NCI-H524 treated with DMSO at 0.1 percent for 48 hours (cell line): Measurements from ENCODE around the gene ZNF317.
A peak's percentile ranks its signal among the peaks of the same experiment; 100 is the strongest.

Experiments
- DNase-seq: peaks from one replicate; lab custom pipeline; 2025; lab: John Stamatoyannopoulos, UW

The ZNF317 gene

DNA sequence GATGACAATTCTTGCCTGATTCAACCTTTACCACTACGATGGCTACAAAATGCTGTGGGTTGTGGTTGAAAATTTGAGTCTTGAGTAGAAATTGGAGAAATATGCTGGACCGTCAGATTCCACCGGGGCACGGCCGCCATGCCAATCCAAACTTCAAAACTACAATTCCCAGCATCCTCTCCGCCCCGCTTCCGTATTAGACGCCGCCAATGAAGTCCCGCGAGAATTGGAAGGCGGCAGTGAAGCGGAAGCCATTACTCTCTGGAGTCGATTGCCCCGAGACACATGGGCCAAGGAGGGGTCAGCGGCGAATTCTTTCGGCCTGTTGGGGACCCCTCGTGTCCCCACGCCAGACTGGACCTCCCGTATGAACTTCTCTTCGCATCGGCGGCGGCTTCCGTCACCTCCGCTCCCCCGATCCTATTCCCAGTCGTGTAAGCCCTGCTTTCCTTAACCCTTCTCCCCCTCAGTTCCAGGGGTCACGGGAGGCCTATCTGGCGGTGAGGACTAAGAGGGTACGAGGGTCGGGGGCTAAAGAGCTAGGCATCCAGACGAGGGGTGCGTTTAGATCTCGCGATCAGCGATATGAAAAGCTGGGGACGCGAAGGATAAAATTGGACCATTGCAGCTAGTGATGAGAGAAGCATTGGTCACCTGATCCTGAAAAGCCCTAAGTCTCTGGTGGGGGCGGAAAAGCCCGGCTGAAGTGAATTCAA, at the start of gene ZNF317:
Gene ZNF317, plus strand, starts transcription at position 239 of the 716 bp plus-strand sequence. CDS start 15,620 bp downstream, outside the sequence.
- DNase-seq: peak; percentile 76

DNA sequence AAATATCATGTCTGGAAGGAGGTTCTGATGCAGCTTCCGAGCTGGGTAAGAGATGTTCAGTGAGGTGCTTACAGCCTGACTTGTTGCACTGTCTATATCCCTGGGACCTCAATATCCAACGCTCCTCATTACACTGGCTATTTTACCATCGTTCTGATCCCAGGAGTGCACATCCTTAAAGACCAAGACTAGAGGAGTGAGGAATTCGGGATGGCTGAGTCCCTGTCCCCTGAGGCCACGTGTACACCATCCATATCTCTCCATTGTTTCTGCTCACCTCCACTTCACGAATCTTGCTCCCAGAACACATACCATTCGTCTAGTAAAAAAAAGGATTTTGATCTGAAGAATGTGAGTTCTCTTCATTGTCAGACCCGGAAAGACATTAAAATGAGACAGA, 32.8 kb upstream of the ZNF317 start, which contains the start of gene OR7G2:
Gene OR7G2, minus strand, starts transcription at position 101 of the 400 bp plus-strand sequence. CDS start 4,232 bp downstream, outside the sequence.
- no peak for DNase-seq

DNA sequence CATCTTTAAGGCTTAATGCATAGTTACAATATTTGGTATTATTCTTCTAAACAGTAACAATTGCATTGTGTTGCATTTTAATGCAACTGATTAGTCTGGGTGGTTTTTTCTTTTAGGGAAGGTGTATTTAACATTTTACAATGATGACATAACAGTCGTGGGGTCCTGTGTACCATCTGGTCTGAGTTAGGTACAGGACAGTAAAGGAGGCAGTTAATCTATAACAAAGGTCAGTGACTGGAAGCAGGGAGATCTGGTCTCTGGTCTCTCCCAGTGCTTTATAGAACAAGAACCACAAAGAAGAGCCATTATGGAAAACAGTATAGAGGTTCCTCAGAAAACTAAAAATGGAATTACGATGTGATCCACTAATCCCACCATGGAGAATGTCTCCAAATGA, 30.2 kb upstream of the ZNF317 start:
- no peak for DNase-seq

DNA sequence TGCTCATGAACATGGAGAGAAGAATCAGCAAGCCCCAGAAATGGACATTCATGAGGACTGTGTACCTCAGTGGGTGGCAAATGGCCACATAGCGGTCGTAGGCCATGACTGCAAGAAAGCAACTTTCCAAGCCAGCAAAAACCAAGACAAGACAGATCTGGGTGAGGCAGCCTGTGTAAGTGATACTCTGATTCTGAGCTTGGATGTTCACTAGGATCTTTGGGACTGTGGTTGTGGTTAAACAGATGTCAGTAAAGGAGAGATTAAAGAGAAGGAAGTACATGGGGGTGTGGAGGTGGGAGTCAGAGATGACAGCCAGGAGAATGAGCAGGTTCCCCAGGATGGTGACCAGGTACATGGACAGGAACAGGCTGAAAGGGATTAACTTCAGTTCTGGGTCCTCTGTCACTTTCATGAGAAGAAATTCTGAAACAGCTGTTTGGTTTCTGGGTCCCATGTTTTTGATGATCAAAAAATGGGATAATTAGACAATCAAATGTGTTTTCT, 24.8 kb upstream of the ZNF317 start, which contains the start of gene OR7G1:
Gene OR7G1, minus strand, starts transcription at position 457 of the 507 bp plus-strand sequence. Its CDS starts 0 bp downstream, at position 457.
- no peak for DNase-seq

DNA sequence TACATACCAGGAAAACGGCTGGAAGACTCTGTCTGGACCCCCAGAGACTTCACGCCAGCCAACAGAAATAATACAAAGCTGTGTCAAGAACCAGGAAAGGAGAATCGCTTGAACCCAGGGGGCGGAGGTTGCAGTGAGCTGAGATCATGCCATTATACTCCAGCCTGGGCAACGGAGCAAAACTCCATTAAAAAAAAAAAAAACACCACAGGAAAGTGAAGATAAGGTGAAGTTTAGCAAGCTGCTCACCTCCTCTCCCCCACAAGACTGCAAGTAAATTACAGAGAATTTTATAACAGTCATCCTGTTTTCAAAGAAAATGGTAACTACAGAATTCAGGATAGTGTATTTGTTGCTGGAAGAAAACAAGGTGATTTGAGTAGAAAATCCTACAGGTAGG, 23.6 kb upstream of the ZNF317 start:
- no peak for DNase-seq

DNA sequence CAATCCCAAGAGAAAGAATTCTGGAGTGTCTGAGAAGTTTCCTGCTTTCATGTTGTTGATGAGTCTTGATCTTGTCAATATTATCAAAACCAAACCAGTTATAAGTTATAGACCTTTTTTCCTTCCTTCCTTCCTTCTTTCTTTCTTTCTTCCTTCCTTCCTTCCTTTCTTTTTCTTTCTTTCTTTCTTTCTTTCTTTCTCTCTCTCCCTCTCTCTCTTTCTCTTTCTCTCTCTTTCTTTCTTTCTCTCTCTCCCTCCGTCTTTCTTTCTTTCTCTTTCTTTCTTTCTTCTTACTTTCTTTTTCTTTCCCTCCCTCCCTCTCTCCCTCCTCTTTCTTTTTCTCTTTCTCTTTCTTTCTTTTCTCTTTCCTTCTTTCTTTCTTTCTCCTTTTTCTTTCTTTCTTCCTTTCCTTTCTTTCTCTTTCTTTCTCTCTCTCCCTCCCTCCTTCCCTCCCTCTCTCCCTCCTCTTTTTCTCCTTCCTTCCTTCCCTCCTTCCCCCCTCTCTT, 13.2 kb upstream of the ZNF317 start, which contains the start of gene OR7G3:
Gene OR7G3, minus strand, starts transcription at position 51 of the 506 bp plus-strand sequence. Its CDS starts 0 bp downstream, at position 51.
- DNase-seq: no peak

DNA sequence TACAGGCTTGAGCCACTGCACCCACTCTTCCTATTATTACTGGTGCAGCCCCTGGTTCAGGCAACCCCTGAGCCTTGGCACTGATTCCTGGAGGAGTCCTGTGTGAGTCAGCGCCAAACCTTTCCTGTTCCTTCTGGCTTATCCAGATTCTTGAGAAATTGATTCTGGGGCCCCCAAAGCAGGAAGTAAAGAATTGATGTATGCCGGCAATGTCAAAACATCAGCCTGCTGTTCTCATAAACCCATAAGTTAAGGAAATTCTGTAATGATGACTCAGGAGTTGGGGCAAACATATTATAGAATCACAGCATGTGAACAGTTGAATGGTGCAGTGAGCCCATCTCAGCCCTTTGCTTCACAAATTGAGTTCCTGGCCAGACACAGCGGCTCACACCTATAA, 12.0 kb upstream of the ZNF317 start:
- DNase-seq: no peak

DNA sequence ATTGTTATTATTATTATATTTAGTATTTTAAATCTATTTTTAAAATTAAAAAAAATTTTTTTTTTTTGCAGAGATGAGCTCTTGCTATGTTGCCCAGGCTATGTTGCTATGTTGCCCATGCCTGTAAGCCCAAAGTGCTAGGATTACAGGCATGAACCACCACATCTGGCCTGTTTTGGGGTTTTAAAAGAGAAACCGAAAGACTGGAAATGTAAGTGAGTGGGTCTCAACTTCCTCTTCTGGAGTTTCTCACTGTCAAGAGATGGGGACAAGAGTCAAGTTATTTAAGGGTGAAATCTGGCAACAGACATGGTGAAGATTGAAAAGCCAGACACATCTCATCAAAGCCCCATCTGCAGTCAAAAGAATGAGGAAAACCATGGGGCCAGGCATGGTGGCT, 9.2 kb upstream of the ZNF317 start:
- DNase-seq: no peak

DNA sequence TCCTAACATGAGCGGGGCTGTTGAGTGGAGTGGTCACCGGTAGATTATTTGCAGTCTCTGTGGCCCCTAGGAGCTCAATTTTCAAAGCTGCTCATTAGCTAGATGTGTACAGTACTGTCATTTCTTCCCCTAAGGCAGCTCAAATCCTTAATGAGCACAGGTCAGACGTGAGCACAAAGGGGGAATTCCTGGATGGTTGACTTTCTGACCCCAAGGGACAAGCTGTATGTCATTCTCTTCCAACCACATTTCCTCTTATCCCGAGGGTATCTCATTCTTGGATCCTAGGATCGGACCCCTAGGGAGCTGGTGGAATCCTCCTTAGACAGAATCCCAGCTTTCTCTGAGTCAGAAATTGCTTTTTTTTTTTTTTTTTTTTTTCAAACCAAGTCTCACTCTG, 7.8 kb upstream of the ZNF317 start:
- DNase-seq: no peak

DNA sequence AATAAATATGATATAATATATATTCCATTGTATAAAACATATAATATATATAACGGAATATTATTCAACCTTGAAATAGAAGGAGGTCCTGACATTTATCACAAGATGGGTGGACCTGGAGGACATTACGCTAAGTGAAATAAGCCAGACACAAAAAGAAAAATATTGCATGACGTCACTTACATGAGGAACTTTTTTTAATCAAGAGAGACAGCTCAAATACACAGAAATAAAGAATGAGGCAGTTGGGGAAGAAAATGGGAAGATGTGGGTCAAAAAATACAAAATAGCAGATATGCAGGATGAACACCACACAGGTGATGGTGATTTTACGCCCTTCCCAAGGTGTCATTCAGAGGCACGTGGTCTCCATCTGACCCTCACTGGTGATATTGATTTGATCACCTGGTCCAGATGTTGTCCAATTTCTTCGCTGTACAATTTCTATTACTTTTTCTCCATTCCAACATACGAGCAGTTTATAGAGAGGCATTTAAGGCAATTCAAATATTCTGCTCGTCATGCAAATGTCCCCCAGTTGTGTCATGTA, 513 bp upstream of the ZNF317 start:
- DNase-seq: no peak

DNA sequence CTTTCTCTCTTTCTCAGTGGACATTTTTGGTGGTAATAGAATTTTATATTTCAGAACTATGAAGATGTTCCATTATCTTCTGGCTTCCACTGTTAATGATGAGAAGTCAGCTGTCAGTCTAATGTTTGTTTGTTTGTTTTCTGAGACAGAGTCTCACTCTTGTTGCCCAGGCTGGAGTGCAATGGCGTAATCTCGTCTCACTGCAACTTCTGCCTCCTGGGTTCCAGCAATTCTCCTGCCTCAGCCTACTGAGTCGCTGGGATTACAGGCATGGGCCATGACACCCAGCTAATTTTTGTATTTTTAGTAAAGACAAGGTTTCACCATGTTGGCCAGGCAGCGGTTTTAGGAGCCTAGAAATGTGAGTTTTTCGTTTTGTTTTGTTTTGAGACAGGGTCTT, 4.7 kb downstream of the ZNF317 start:
- no peak for DNase-seq

DNA sequence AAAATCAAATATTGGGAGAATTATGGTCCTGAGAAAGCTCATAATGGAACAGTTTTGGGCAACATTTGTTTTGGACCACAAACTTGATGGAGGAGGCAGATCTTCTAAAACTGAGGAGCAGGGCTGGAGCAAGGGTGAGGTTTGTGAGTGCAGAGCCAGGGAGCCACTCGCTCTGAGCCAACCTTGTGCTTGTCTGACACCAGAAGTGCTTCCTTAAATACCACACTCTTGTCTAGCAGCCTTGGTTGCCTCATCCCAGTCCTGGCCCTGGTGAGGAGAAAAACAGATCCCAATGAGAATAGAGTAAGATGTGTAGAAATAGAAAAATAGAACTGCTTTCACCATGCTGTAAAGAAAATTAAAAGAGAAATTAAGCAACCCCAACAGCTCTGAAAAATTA, 6.7 kb downstream of the ZNF317 start:
- no peak for DNase-seq

DNA sequence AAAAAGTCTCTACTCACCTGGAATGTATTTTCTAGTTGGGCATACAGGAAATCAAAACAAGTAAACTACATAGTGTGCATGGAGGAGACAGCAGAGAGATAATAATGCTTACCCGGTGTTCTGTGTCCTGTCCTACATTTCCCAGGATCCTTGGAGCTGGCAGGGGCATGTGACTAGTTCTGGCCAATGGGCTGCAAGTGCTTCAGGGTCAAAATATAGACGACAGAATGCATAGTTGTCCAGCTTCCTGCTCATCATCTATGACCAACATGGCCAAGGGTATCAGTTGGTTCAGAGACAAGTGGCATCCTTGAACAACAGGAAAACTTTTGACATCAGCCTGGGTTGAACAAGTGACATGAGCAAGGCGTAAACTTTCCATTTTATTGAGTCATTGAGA, 8.5 kb downstream of the ZNF317 start:
- DNase-seq: no peak

DNA sequence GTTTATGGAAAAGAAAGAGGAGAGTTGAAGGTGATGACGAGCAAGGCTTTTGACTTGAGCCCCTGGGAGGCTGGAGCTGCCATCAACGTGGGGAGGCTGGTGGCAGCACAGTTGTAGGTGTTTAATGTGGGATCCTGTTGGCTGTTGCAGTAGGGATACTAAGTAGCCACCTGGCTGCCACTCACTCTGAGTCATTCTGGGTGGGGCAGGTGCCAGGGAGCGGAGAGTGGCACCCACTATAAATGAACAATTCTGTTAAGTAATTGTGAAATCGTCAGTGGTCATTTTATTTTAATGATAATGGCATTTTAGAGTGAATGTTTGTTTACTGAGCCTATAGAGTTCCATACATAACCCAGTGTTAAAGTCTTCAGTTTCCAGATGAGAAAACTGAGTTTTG, 9.8 kb downstream of the ZNF317 start:
- DNase-seq: no peak

DNA sequence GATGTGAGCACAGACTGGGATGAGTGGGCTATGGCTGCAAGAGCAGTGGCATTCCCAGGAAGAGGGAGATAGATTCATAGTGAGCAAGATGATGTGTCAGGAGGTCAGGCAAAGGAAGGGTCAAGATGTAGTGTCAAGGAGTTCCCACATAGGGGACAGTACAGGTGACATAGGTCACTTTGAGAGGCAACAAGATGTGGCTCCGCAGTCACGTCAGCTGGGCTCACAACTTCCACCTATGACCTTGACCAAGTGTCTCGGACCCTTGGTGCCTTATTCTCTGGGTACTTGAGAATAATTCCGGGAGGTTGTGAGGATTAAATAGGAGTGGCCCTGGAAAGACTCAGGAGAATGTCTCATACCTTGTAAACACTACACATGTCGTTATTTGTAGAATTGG, 10.5 kb downstream of the ZNF317 start:
- no peak for DNase-seq

DNA sequence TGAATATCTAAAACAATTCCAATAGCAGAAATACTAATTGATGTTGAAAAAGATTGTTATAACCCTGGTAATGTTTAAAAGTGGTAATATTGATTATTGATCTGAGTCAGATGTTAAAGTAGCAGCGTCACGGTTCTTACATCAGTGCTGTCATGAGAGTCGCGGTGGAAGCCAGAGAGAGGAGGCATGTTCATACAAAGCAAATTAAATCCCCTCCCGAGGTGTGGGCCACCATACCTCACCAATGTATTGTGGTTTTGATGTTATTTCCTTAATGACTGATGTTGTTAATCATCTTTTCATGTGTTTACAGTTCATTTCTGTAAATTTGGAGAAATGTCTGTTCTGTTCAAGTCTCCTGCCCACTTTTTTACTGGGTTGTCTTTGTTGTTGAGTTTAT, 11.2 kb downstream of the ZNF317 start:
- DNase-seq: no peak

DNA sequence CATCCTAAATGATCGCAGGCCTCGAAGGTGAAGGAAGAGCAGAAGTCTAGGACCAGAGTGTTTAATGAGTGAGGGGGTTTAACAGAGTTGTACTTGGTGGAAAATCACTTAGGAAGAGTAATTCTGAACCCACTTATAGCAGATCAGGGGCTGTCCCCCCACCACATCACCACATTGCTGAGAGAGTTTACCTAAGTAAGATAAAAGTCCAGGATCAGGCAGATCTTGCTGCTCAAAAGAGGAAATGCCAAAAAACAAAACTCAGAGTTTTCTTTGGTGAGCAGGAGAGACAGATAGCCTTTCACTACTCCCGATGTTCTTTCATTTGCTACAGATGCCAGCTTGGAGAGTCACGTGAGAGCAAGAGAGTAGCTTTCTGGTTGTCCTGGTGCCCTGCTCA, 15.4 kb downstream of the ZNF317 start:
- no peak for DNase-seq

DNA sequence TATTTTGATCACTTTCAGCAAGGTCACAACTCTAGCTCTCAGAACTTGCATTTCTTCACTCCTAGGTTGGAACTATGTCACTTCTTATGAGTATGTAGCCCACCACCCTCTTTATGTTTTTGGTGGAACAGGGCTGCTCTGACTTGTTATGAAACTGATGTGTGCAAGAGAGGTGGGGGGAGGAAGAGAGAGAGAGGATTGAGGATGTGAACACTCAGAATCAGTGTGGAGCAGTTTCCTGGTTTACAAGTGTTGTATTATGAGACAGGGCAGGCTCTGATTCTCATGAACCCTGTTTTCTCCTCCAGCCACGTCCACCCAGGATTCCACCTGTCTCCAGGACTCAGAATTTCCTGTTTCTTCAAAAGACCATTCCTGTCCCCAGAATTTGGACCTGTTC, 16.1 kb downstream of the ZNF317 start:
- no peak for DNase-seq

DNA sequence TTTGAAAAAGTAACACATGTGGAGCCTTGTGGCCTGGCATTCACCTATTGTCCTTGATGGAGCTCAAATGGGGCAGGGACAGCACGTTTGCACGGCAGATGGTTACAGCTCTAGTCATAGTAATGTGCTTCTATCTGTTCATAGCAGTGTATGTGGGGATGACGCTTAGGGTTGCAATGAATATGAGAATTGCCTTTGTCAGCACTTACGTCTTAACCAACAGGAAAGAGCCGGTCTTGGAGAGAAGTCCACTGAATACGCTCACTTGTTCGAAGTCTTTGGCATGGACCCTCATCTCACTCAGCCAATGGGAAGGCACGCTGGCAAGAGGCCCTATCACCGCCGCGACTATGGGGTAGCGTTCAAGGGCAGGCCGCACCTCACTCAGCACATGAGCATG, 19.7 kb downstream of the ZNF317 start:
- no peak for DNase-seq

DNA sequence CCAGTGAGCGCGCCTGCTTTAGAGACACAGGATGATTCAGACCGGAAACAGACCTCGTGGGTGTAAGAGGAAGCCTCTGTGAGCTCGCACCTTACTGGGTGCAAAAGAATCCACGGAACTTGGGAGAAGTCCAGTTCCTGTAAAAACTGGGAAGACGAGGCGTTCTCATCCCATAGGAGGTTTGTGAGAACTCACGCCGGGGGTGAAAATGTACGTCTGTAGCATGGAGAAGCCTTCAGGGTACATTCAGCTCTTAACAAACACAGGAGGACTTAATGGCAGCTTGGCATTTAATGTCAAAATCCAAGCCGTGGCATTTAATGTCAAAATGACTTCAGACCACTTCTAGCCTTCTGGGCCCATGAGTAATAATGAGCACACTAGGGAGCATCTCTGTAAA, 21.2 kb downstream of the ZNF317 start:
- no peak for DNase-seq

DNA sequence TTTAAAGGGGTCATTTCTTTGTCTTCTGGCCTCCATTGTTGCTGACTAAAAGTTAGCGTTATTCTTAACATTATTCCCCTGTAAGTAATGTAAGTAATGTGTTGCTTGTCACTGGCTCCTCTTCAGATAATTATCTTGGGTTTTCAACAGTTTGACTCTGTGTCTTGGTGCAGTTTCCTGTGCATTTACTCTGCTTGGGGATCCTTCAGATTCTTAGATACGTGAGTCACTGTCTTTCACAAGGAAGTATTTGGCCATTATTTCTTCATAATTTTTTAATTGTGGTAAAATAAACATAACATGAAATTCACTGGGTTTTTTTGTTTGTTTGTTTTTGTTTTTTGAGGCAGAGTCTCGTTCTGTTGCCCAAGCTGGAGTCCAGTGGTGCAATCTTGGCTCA, 25.1 kb downstream of the ZNF317 start:
- DNase-seq: no peak

DNA sequence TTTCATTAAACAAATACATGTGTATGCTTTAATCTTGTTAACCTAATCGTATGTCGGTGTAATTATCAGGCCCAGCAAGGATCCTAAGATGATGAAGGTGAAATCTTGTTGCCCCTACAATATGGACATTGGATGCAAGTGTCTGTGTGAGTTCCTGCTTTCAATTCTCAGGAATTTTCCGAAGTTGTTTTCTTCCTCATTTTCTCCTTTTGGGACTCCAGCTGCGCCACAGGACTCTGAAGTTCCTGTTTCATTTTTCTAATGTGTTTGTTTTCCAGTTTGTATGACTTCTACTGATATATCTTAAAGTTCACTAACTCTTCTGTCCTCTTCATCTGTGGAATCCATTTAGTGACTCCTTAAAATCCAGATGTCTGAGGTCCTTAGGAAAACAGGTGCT, 26.6 kb downstream of the ZNF317 start:
- DNase-seq: no peak

DNA sequence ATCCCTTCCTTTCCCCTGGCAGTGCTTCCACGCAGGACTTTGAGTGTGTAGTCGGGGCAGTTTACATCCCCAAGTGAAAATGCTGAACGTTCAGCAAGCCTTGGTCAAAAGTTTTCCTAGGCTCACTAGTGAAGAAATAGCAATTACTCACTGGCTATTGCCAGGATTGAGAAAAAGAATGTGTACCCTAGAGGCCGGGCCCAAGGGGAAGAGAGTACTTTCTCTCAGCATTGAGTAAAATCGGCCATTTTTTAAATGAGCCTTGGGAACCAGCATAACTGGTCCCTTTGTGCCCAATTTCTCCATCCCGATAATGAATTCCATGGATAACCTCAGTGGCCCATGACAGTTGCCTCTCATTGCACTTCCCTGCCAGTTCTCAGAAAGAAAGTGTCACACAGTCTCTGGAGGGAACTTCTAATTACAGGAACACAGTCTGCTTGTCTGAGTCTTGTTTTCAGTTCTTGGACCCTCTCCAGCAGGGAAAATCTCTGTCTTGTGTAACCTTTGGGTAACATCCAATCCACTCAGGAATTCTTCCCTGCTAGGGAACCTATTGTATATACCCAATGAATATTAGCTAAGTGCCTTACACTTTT, 31.3 kb downstream of the ZNF317 start:
- no peak for DNase-seq
